GM21723 (cell line): ENCODE results near the gene PDCD1LG2.
"Not testable (repeated sequence)": the region's sequence is repeated elsewhere in the genome, so short reads cannot be mapped to it uniquely, and the experiment has no call there.

Source experiments
- ATAC-seq: cut with Tn5 transposase; IDR thresholded peaks from one replicate; pipeline ENCODE4 v1.9.1; 2021; ENCODE audit warnings: mild to moderate bottlenecking, moderate library complexity; ENCODE audit not compliant: unreplicated experiment

The PDCD1LG2 gene

GRCh38 chr9:5493679-5494511 is 16.4 kb upstream of the PDCD1LG2 start:
- peak; percentile 87 for ATAC-seq

- ATAC-seq = not testable (repeated sequence)
These were observed 15.6 kb upstream of the PDCD1LG2 start for GRCh38 chr9:5494765-5495164.

GRCh38 chr9:5499157-5499556 is 11.2 kb upstream of the PDCD1LG2 start:
- ATAC-seq = no peak

GRCh38 chr9:5499889-5500398 is 10.4 kb upstream of the PDCD1LG2 start:
- no peak for ATAC-seq

- no peak for ATAC-seq
These were observed 9.7 kb upstream of the PDCD1LG2 start for GRCh38 chr9:5500441-5501235.

- ATAC-seq = no peak
These were observed 7.8 kb upstream of the PDCD1LG2 start for GRCh38 chr9:5502553-5502952.

- ATAC-seq = no peak
These were observed 758 bp upstream of the PDCD1LG2 start for GRCh38 chr9:5509573-5509972.

- no peak for ATAC-seq
These were observed 658 bp downstream of the PDCD1LG2 start for GRCh38 chr9:5510989-5511388.

- no peak for ATAC-seq
These were observed 1.1 kb downstream of the PDCD1LG2 start for GRCh38 chr9:5511476-5511875.

- ATAC-seq = no peak
These were observed 1.7 kb downstream of the PDCD1LG2 start for GRCh38 chr9:5511935-5512580.

GRCh38 chr9:5512658-5513452 is 2.5 kb downstream of the PDCD1LG2 start:
- ATAC-seq = no peak

- no peak for ATAC-seq
These were observed 3.8 kb downstream of the PDCD1LG2 start for GRCh38 chr9:5513966-5514616.

GRCh38 chr9:5514617-5515260 is 4.4 kb downstream of the PDCD1LG2 start:
- no peak for ATAC-seq

GRCh38 chr9:5515261-5515650 is 4.9 kb downstream of the PDCD1LG2 start:
- ATAC-seq = no peak

GRCh38 chr9:5516453-5517220 is 6.3 kb downstream of the PDCD1LG2 start:
- no peak for ATAC-seq

GRCh38 chr9:5518171-5518936 is 8.0 kb downstream of the PDCD1LG2 start:
- ATAC-seq = peak; percentile 80

- ATAC-seq = no peak
These were observed 8.6 kb downstream of the PDCD1LG2 start for GRCh38 chr9:5518937-5519319.

GRCh38 chr9:5524090-5524489 is 13.8 kb downstream of the PDCD1LG2 start:
- ATAC-seq = no peak
